ENCODE data around the gene TTC3. TPM values are rescaled to one million over a fixed set of nuclear protein-coding genes. Genes with fewer than 3 reads are reported as not detected.

TTC3 gene
- total and polyA plus RNA-seq, 2 of the 13 experiments (the other 11 are each of a cell fraction or from before 2014, with no cell fraction given), result 55.7 to 108 TPM

DNA sequence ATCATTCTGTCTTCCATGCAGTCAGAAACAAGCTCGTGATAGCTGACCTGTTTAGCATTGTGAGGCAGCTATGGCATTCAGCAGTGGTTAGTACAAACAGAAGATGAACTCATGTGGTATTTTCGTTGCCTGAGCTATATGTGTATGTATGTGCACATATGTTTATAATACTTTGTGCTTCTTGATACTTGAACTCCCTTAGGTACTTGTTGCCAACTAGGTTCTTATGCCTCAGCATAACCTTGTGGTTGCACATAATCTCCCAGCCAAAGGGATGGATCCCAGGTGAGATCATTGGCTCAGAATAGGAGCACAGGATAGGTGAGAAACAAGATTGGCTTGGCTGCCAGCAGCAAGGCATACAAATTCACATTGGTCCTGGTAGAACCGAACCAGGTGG is 108.0 kb downstream of the TTC3 start (continued):
- TF ChIP-seq, protein P1, sequence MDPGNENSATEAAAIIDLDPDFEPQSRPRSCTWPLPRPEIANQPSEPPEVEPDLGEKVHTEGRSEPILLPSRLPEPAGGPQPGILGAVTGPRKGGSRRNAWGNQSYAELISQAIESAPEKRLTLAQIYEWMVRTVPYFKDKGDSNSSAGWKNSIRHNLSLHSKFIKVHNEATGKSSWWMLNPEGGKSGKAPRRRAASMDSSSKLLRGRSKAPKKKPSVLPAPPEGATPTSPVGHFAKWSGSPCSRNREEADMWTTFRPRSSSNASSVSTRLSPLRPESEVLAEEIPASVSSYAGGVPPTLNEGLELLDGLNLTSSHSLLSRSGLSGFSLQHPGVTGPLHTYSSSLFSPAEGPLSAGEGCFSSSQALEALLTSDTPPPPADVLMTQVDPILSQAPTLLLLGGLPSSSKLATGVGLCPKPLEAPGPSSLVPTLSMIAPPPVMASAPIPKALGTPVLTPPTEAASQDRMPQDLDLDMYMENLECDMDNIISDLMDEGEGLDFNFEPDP (CRISPR knock-in tag; conservative IDR thresholded peaks at IDR 0.05), result no peak
- TF ChIP-seq BCL6 (CRISPR knock-in tag; IDR thresholded peaks at IDR 0.05) (no peak), REL (CRISPR knock-in tag; conservative IDR thresholded peaks at IDR 0.05) (no peak)

DNA sequence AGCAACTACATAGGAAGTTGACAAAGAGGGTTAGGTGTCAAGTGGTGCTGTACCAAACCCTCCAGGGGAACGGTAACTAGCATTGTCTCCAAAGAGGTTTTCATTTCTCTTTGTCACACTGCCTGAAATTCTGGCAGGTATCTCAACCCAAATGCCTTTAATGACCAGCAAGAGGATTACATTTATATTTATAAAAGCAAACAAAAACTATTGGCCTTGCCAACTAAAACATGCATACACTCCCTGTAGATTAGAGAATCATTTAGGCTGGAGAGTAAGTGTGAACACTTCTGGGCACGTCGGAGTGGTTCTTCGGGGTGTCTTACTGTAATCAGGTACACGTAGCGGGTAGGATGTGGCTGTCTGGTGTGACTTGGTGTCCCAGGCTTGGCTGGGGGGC is 109.2 kb downstream of the TTC3 start:
- in situ Hi-C loops (cut with HindIII; ENCODE audit: extremely low pct_ligation_motif_present, low pct_unique_long_range_greater_than_20kb) (no loop called here), intact Hi-C loops (cut with micrococcal nuclease; ENCODE audit: unreplicated experiment) (no loop called here)
- H3K4me2 ChIP-seq (ENCODE audit: low read depth, low read length), result no peak overlapping the region
- no peak for ATAC-seq
- no peaks in the 10 kb centered on the region for H3K79me2 ChIP-seq (ENCODE audit: insufficient read depth, low read length)
- 96% methylated on average over 6 of the region's 6 CpGs for WGBS (ENCODE audit: low lambda C conversion rate)
- TF ChIP-seq MAFK (conservative IDR thresholded peaks at IDR 0.05 in 1 of 2, IDR thresholded peaks at IDR 0.05 in 1 of 2; ENCODE audit: low read length in 2 of 2) (no peak), ZEB1 (IDR thresholded peaks at IDR 0.05; ENCODE audit: insufficient replicate concordance, low read depth) (no peak), ZNF746 (CRISPR knock-in tag; IDR thresholded peaks at IDR 0.05) (no peak), MEF2D (CRISPR knock-in tag; IDR thresholded peaks at IDR 0.05) (no peak), KDM3A (CRISPR knock-in tag; IDR thresholded peaks at IDR 0.05; ENCODE audit: low read depth) (no peak), NONO (IDR thresholded peaks at IDR 0.05) (no peak), NONO (CRISPR knock-in tag; conservative IDR thresholded peaks at IDR 0.05) (no peak)
- TF ChIP-seq, protein P2, sequence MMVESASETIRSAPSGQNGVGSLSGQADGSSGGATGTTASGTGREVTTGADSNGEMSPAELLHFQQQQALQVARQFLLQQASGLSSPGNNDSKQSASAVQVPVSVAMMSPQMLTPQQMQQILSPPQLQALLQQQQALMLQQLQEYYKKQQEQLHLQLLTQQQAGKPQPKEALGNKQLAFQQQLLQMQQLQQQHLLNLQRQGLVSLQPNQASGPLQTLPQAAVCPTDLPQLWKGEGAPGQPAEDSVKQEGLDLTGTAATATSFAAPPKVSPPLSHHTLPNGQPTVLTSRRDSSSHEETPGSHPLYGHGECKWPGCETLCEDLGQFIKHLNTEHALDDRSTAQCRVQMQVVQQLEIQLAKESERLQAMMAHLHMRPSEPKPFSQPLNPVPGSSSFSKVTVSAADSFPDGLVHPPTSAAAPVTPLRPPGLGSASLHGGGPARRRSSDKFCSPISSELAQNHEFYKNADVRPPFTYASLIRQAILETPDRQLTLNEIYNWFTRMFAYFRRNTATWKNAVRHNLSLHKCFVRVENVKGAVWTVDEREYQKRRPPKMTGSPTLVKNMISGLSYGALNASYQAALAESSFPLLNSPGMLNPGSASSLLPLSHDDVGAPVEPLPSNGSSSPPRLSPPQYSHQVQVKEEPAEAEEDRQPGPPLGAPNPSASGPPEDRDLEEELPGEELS (CRISPR knock-in tag; IDR thresholded peaks at IDR 0.05), result no peak
- H3K36me3 ChIP-seq (replicated peaks in 1 of 2; ENCODE audit: control insufficient read depth in 1 of 2, insufficient read depth in 2 of 2, low read length in 2 of 2), result peaks cover 20 to 68% of the 10 kb centered on the region in 2 experiments
- H3K27ac ChIP-seq (ENCODE audit: extremely low read length, insufficient read depth, low read length), result no peak overlapping the region
- CTCF ChIA-PET (ENCODE audit: low intra/inter-chr PET ratio, low total read pairs), result no interaction called here
- no peaks in the 10 kb centered on the region for H3K27me3 ChIP-seq (ENCODE audit: control insufficient read depth in 1 of 2, insufficient read depth in 2 of 2, low read length in 2 of 2)
- H3K9me3 ChIP-seq (ENCODE audit: low read length), result no peaks in the 10 kb centered on the region
- H3K9ac ChIP-seq (ENCODE audit: insufficient read depth, low read depth, low read length), result no peak overlapping the region
- no peak overlapping the region for H2AFZ ChIP-seq (ENCODE audit: low read length)
- no peaks in the 10 kb centered on the region for H3K4me1 ChIP-seq (ENCODE audit: insufficient read depth, low read length)
- no peak for FAIRE-seq
- H4K20me1 ChIP-seq (ENCODE audit: insufficient read depth, low read length), result no peaks in the 10 kb centered on the region; the same call in 1 of the 2 replicates
- no peak overlapping the region for H3K4me3 ChIP-seq (replicated peaks in 1 of 3; ENCODE audit: insufficient read depth in 1 of 3, low read depth in 2 of 3, low read length in 3 of 3)
- no peak for DNase-seq (ENCODE audit: low spot score)
- POLR2A ChIA-PET, result no interaction called here
- BruUV-seq (replicated peaks), result no TSS peak

Data from HepG2 (cell line).